Islet precursor cell (in vitro differentiated cells): ENCODE results near the gene MCM7.
A peak's percentile ranks its signal among the peaks of the same experiment; 100 is the strongest.

ENCODE experiments used
- DNase-seq: peaks from one replicate; pipeline ENCODE4 v3.0.0-alpha.2; 2018

The MCM7 gene

GRCh38 chr7:100093054-100093453 lies 8.1 kb downstream of the MCM7 start:
- DNase-seq = peak; percentile 44

- DNase-seq = peak; percentile 77
Observed at GRCh38 chr7:100091411-100092181, 9.6 kb downstream of the MCM7 start.

- peak; percentile 53 for DNase-seq
Observed at GRCh38 chr7:100090527-100091410, 10.4 kb downstream of the MCM7 start.

GRCh38 chr7:100089458-100090196 lies 11.6 kb downstream of the MCM7 start:
- DNase-seq = no peak

GRCh38 chr7:100088621-100089457 lies 12.4 kb downstream of the MCM7 start, which contains the start of gene COPS6:
TSS of gene COPS6 (plus strand) at chr7:100088969. CDS start at chr7:100088991, 22 bp downstream.
- DNase-seq = peak; percentile 81

GRCh38 chr7:100088095-100088620 lies 13.0 kb downstream of the MCM7 start:
- DNase-seq = no peak

GRCh38 chr7:100087055-100087750 lies 14.0 kb downstream of the MCM7 start:
- peak; percentile 86 for DNase-seq

- no peak for DNase-seq
Observed at GRCh38 chr7:100085515-100085914, 15.7 kb downstream of the MCM7 start.

- DNase-seq = no peak
Observed at GRCh38 chr7:100082978-100083377, 18.2 kb downstream of the MCM7 start.

GRCh38 chr7:100081535-100082102 lies 19.6 kb downstream of the MCM7 start, which contains the start of gene ZNF3:
TSS of gene ZNF3 (minus strand) at chr7:100081723. CDS start at chr7:100077357, 4,366 bp downstream.
- DNase-seq = peak; percentile 100

GRCh38 chr7:100080907-100081534 lies 20.2 kb downstream of the MCM7 start:
- no peak for DNase-seq

GRCh38 chr7:100079024-100079560 lies 22.1 kb downstream of the MCM7 start:
- peak; percentile 39 for DNase-seq

- DNase-seq = no peak
Observed at GRCh38 chr7:100077205-100077604, 24.0 kb downstream of the MCM7 start.

GRCh38 chr7:100075418-100075817 lies 25.8 kb downstream of the MCM7 start:
- DNase-seq = no peak

- DNase-seq = no peak
Observed at GRCh38 chr7:100074841-100075240, 26.4 kb downstream of the MCM7 start.

- no peak for DNase-seq
Observed at GRCh38 chr7:100072462-100072861, 28.7 kb downstream of the MCM7 start.

- no peak for DNase-seq
Observed at GRCh38 chr7:100071018-100071723, 30.0 kb downstream of the MCM7 start.

- no peak for DNase-seq
Observed at GRCh38 chr7:100069991-100070390, 31.2 kb downstream of the MCM7 start.

GRCh38 chr7:100066953-100067352 lies 34.2 kb downstream of the MCM7 start:
- DNase-seq = no peak
